MCF 10A (cell line): ENCODE measurements around the gene MAPKAPK2. TPM values are rescaled to one million over a fixed set of nuclear protein-coding genes. Genes with fewer than 3 reads are reported as not detected.

Experiments
- BruUV-seq: library from RNA; stranded (reverse); fragments of 400-500 nt; replicated peaks from 2 replicates; lab custom pipeline; 2021; lab: Mats Ljungman, UMichigan
- CTCF ChIA-PET: fragments of 300-600 bp; sonication (Branson Sonifier 250); formaldehyde crosslinking; extraction: SDS; loops from one replicate; lab custom pipeline; 2021; ENCODE audit warnings: antibody characterized with exemption, inconsistent platforms; lab: Yijun Ruan, JAX
- POLR2A ChIA-PET: fragments of 300-600, 350-650 bp; sonication (Branson Sonifier 250); formaldehyde crosslinking; extraction: SDS; loops from one replicate; lab custom pipeline; 2020; ENCODE audit warnings: antibody characterized with exemption, inconsistent platforms; lab: Yijun Ruan, JAX
- DNase-seq: peaks from one replicate; pipeline ENCODE4 v3.0.0-alpha.2; 2018; ENCODE audit not compliant: unreplicated experiment
- H3K27ac Mint-ChIP-seq: one replicate; pipeline ENCODE4 v1.8.0; 2022; ENCODE audit warnings: mild to moderate bottlenecking, low read depth, mixed read lengths; ENCODE audit not compliant: unreplicated experiment
- H3K27me3 Mint-ChIP-seq: one replicate; pipeline ENCODE4 v1.8.0; 2022; ENCODE audit warnings: mixed read lengths; ENCODE audit not compliant: insufficient read depth, unreplicated experiment
- H3K36me3 Mint-ChIP-seq: one replicate; pipeline ENCODE4 v1.8.0; 2022; ENCODE audit warnings: mild to moderate bottlenecking, moderate library complexity, mixed read lengths; ENCODE audit not compliant: insufficient read depth, unreplicated experiment
- H3K4me1 Mint-ChIP-seq: one replicate; pipeline ENCODE4 v1.8.0; 2022; ENCODE audit warnings: mixed read lengths; ENCODE audit not compliant: insufficient read depth, unreplicated experiment
- H3K4me3 Mint-ChIP-seq: one replicate; pipeline ENCODE4 v1.8.0; 2022; ENCODE audit warnings: mild to moderate bottlenecking, moderate library complexity, mixed read lengths; ENCODE audit not compliant: unreplicated experiment
- H3K9me3 Mint-ChIP-seq: one replicate; pipeline ENCODE4 v1.8.0; 2022; ENCODE audit warnings: mixed read lengths; ENCODE audit not compliant: unreplicated experiment
- CTCF ChIP-seq: fragments of 200-600 bp; IDR thresholded peaks from one replicate; pipeline ENCODE4 v1.8.0; 2022; ENCODE audit warnings: antibody characterized with exemption, mild to moderate bottlenecking; ENCODE audit not compliant: unreplicated experiment
- intact Hi-C: fragments of 100-400 bp; cut with micrococcal nuclease; formaldehyde crosslinking; loops from 2 replicates; pipeline ENCODE4 v1.14.1; 2022
- total RNA-seq: library from RNA; stranded (reverse); gene quantifications from 2 replicates; pipeline ENCODE4 v1.2.3, GENCODE V29; 2022

The MAPKAPK2 gene
- total RNA-seq, 1 experiment from 2014 or later: 142 TPM

- Mint-ChIP-seq H3K27ac (peak overlapping the region; percentile 97), H3K36me3 (peaks cover 10% of the 10 kb centered on the region), H3K9me3 (no peaks in the 10 kb centered on the region), H3K4me3 (peak overlapping the region; percentile 93), H3K4me1 (peaks cover 61% of the 10 kb centered on the region), H3K27me3 (no peaks in the 10 kb centered on the region)
- ChIA-PET CTCF (interaction anchor here (0.6 to 9.5 kb wide), 9 partner anchors 11 to 355 kb away, joined by 3 to 90 read pairs (median 5); partner anchors contain the start of gene DYRK3), POLR2A (interaction anchor here (0.6 to 12.6 kb wide), 22 partner anchors 12 to 1122 kb away, joined by 3 to 229 read pairs (median 4); partner anchors contain the start of genes C1orf116, DYRK3, EIF2D and IL10)
- intact Hi-C loops: loop anchor here (2.0 kb wide), 1 partner anchor 40 kb away; no protein-coding TSS in a partner anchor
- no peak for TF ChIP-seq CTCF
- TSS peak; percentile 32 for BruUV-seq
- no peak for DNase-seq
These were observed 2.0 kb downstream of the MAPKAPK2 start for GRCh38 chr1:206686478-206687249.

GRCh38 chr1:206687251-206687914 is 2.7 kb downstream of the MAPKAPK2 start:
- peaks cover 68% of the 10 kb centered on the region for H3K4me1 Mint-ChIP-seq
- DNase-seq: no peak
- H3K27me3 Mint-ChIP-seq: no peaks in the 10 kb centered on the region
- peak overlapping the region; percentile 97 for H3K27ac Mint-ChIP-seq
- no TSS peak for BruUV-seq
- ChIA-PET POLR2A (interaction anchor here (0.6 to 12.6 kb wide), 13 partner anchors 10 to 1065 kb away, joined by 3 to 229 read pairs (median 6); partner anchors contain the start of genes C1orf116, DYRK3 and EIF2D), CTCF (interaction anchor here (0.6 to 9.5 kb wide), 12 partner anchors 9 to 295 kb away, joined by 3 to 90 read pairs (median 6); partner anchors contain the start of gene DYRK3)
- H3K9me3 Mint-ChIP-seq: no peaks in the 10 kb centered on the region
- H3K36me3 Mint-ChIP-seq: peaks cover 12% of the 10 kb centered on the region
- no peak for TF ChIP-seq CTCF
- peak overlapping the region; percentile 93 for H3K4me3 Mint-ChIP-seq
- intact Hi-C loops: loop anchor here (2.0 kb wide), 1 partner anchor 39 kb away; no protein-coding TSS in a partner anchor

- H3K27ac Mint-ChIP-seq: peak overlapping the region; percentile 7
These were observed 3.3 kb downstream of the MAPKAPK2 start for GRCh38 chr1:206687915-206688442.

More at GRCh38 chr1:206687915-206688442, 3.3 kb downstream of the MAPKAPK2 start:
- H3K9me3 Mint-ChIP-seq: no peaks in the 10 kb centered on the region
- peaks cover 12% of the 10 kb centered on the region for H3K36me3 Mint-ChIP-seq
- TF ChIP-seq CTCF: no peak
- intact Hi-C loops: loop anchor here (2.0 kb wide), 1 partner anchor 39 kb away; no protein-coding TSS in a partner anchor
- no TSS peak for BruUV-seq
- DNase-seq: peak; percentile 67
- H3K4me1 Mint-ChIP-seq: peaks cover 70% of the 10 kb centered on the region
- ChIA-PET CTCF (interaction anchor here (0.6 to 9.5 kb wide), 13 partner anchors 9 to 367 kb away, joined by 3 to 90 read pairs (median 5); partner anchors contain the start of gene DYRK3), POLR2A (interaction anchor here (0.8 to 12.6 kb wide), 8 partner anchors 9 to 344 kb away, joined by 3 to 229 read pairs (median 16); partner anchors contain the start of genes C1orf116 and EIF2D)
- H3K27me3 Mint-ChIP-seq: no peaks in the 10 kb centered on the region
- peak overlapping the region; percentile 1 for H3K4me3 Mint-ChIP-seq
